HepG2 (cell line): Measurements from ENCODE around the gene KCTD5. TPM values are rescaled to one million over a fixed set of nuclear protein-coding genes. Genes with fewer than 3 reads are reported as not detected.

Experiments used
- ARNT2 ChIP-seq: sonication (generic); formaldehyde crosslinking; IDR thresholded peaks from 2 replicates; pipeline ENCODE4 v1.8.0; 2022; ENCODE audit warnings: mild to moderate bottlenecking, low read depth, missing genetic modification reagents, moderate library complexity
- ATF1 ChIP-seq: IDR thresholded peaks from 2 replicates; pipeline ENCODE4 v1.6.1; 2016; ENCODE audit warnings: mild to moderate bottlenecking, control low read depth
- BORCS8-MEF2B ChIP-seq: sonication (generic); formaldehyde crosslinking; IDR thresholded peaks from 2 replicates; pipeline ENCODE4 v1.8.0; 2022; ENCODE audit warnings: mild to moderate bottlenecking, missing genetic modification reagents
- BRF2 ChIP-seq: sonication (generic); formaldehyde crosslinking; IDR thresholded peaks from 2 replicates; pipeline ENCODE4 v1.8.1; 2022; ENCODE audit warnings: mild to moderate bottlenecking, missing genetic modification reagents
- DDIT3 ChIP-seq: sonication (generic); formaldehyde crosslinking; IDR thresholded peaks from 2 replicates; pipeline ENCODE4 v1.4.0; 2020; ENCODE audit warnings: mild to moderate bottlenecking, missing genetic modification reagents
- ETV6 ChIP-seq: sonication (generic); formaldehyde crosslinking; conservative IDR thresholded peaks from 2 replicates; pipeline ENCODE4 v1.4.0; 2020; ENCODE audit warnings: missing genetic modification reagents
- HBP1 ChIP-seq: IDR thresholded peaks from 2 replicates; pipeline ENCODE4 v1.6.1; 2016; ENCODE audit warnings: low read depth, control low read depth
- HHEX ChIP-seq: IDR thresholded peaks from 2 replicates; pipeline ENCODE4 v1.6.1; 2016; ENCODE audit warnings: control low read depth
- HMGA1 ChIP-seq: sonication (generic); formaldehyde crosslinking; conservative IDR thresholded peaks from 2 replicates; pipeline ENCODE4 v1.4.0; 2020; ENCODE audit warnings: missing genetic modification reagents
- KAT8 ChIP-seq: IDR thresholded peaks from 2 replicates; pipeline ENCODE4 v1.6.1; 2016; ENCODE audit warnings: missing genetic modification reagents, missing compliant biosample characterization
- KDM3A ChIP-seq: IDR thresholded peaks from 2 replicates; pipeline ENCODE4 v1.6.1; 2018; ENCODE audit warnings: low read depth, missing compliant biosample characterization
- NFKB2 ChIP-seq: sonication (generic); formaldehyde crosslinking; IDR thresholded peaks from 2 replicates; pipeline ENCODE4 v1.4.0; 2020; ENCODE audit warnings: missing genetic modification reagents, borderline replicate concordance
- PAX8 ChIP-seq: sonication (generic); formaldehyde crosslinking; IDR thresholded peaks from 2 replicates; pipeline ENCODE4 v1.8.0; 2022; ENCODE audit warnings: mild to moderate bottlenecking, missing genetic modification reagents, borderline replicate concordance
- POLR2AphosphoS5 ChIP-seq: IDR thresholded peaks from 2 replicates; pipeline ENCODE4 v1.6.1; 2012; ENCODE audit warnings: low read depth, low read length
- THAP7 ChIP-seq: sonication (generic); formaldehyde crosslinking; IDR thresholded peaks from 2 replicates; pipeline ENCODE4 v1.8.1; 2023; ENCODE audit warnings: mild to moderate bottlenecking, missing genetic modification reagents
- ZBTB10 ChIP-seq: sonication (generic); formaldehyde crosslinking; IDR thresholded peaks from 2 replicates; pipeline ENCODE4 v1.4.0; 2020; ENCODE audit warnings: missing genetic modification reagents, borderline replicate concordance
- ZBTB37 ChIP-seq: sonication (generic); formaldehyde crosslinking; IDR thresholded peaks from 2 replicates; pipeline ENCODE4 v1.4.0; 2020; ENCODE audit warnings: mild to moderate bottlenecking, missing genetic modification reagents
- ZNF224 ChIP-seq: sonication (generic); formaldehyde crosslinking; IDR thresholded peaks from 2 replicates; pipeline ENCODE4 v1.5.0; 2020; ENCODE audit warnings: mild to moderate bottlenecking, missing genetic modification reagents
- ZNF282 ChIP-seq: fragments of 450-650 bp; IDR thresholded peaks from 2 replicates; pipeline ENCODE4 v1.6.1; 2018; ENCODE audit not compliant: partially characterized antibody
- ZNF33A ChIP-seq: sonication (generic); formaldehyde crosslinking; IDR thresholded peaks from 2 replicates; pipeline ENCODE4 v1.5.1; 2020; ENCODE audit warnings: missing genetic modification reagents, mild to moderate bottlenecking, moderate library complexity, borderline replicate concordance
- ZNF576 ChIP-seq: sonication (generic); formaldehyde crosslinking; IDR thresholded peaks from 2 replicates; pipeline ENCODE4 v1.4.0; 2020; ENCODE audit warnings: mild to moderate bottlenecking, missing genetic modification reagents
- ZNF850 ChIP-seq: sonication (generic); formaldehyde crosslinking; conservative IDR thresholded peaks from 2 replicates; pipeline ENCODE4 v1.9.0; 2021; ENCODE audit warnings: mild to moderate bottlenecking, missing genetic modification reagents
- polyA plus RNA-seq, 8 experiments: library from polyadenylated mRNA; depleted of rRNA in 3 of 8; stranded (reverse) in 7 of 8; unstranded in 1 of 8; fragments of >200 nt; fragmentation: Illumina TruSeq in 4 of 8; extraction: Trizol in 4 of 8; gene quantifications; 2 replicates each; pipeline versions ENCODE4 v1.2.1 to v1.2.3, GENCODE V29; 2011 to 2016; ENCODE audit warnings: low read depth in 4 of 8, missing spikeins in 1 of 8, mixed read lengths in 1 of 8; ENCODE audit not compliant: insufficient read depth in 1 of 8
- total RNA-seq, 5 experiments: library from RNA; depleted of rRNA; stranded (reverse); fragments of >200 nt; fragmentation: Illumina TruSeq; extraction: Trizol; gene quantifications; 2 replicates each; pipeline ENCODE4 v1.2.3, GENCODE V29; 2016; ENCODE audit warnings: low read depth in 1 of 5

KCTD5 gene
- total and polyA plus RNA-seq, 2 of the 13 experiments (the other 11 are each of a cell fraction or from before 2014, with no cell fraction given): 25.4 to 29.8 TPM

- TF ChIP-seq BRF2 (CRISPR knock-in tag): 0 out of 2 replicates have a peak, but pooled peaks have one; percentile 70
- TF ChIP-seq ZNF282: no peak
- TF ChIP-seq KAT8 (CRISPR knock-in tag): peak; percentile 100
- peak; percentile 88 for TF ChIP-seq ARNT2 (CRISPR knock-in tag)
- no peak for TF ChIP-seq ZNF850 (CRISPR knock-in tag)
- no peak for TF ChIP-seq PAX8 (CRISPR knock-in tag)
- no peak for TF ChIP-seq HMGA1
- peak; percentile 97 for TF ChIP-seq BORCS8-MEF2B (CRISPR knock-in tag)
- TF ChIP-seq THAP7 (CRISPR knock-in tag): peak; percentile 89; the same call in 1 of the 2 replicates
- peak; percentile 84 for TF ChIP-seq ATF1 (CRISPR knock-in tag)
- no peak for TF ChIP-seq ZNF33A (CRISPR knock-in tag)
- TF ChIP-seq HBP1 (CRISPR knock-in tag): peak; percentile 91; the same call in 1 of the 2 replicates
- peak; percentile 98; the same call in 1 of the 2 replicates for TF ChIP-seq ZNF224 (CRISPR knock-in tag)
- TF ChIP-seq HHEX (CRISPR knock-in tag): no peak
- TF ChIP-seq ZBTB10 (CRISPR knock-in tag): peak; percentile 63; the same call in 1 of the 2 replicates
- TF ChIP-seq KDM3A (CRISPR knock-in tag): peak; percentile 98
- TF ChIP-seq ZNF576 (CRISPR knock-in tag): no peak
- peak; percentile 85; the same call in 1 of the 2 replicates for TF ChIP-seq ETV6
- peak; percentile 90 for TF ChIP-seq POLR2AphosphoS5
- no peak for TF ChIP-seq ZBTB37 (CRISPR knock-in tag)
- TF ChIP-seq DDIT3: no peak
- peak; percentile 84 for TF ChIP-seq NFKB2 (CRISPR knock-in tag)
These were observed at the start of gene KCTD5 (continued) for GRCh38 chr16:2682209-2683021.
